Nephron (organoid): ENCODE measurements around the gene NPFF.

Experiments
- H3K27ac Mint-ChIP-seq, 3 experiments: 2 replicates each; pipeline ENCODE4 v1.8.0; 2020; ENCODE audit warnings: mixed read lengths in 3 of 3, mild to moderate bottlenecking in 2 of 3, moderate library complexity in 1 of 3
- H3K27me3 Mint-ChIP-seq: 2 replicates; pipeline ENCODE4 v1.8.0; 2021; ENCODE audit warnings: low read depth, mild to moderate bottlenecking, moderate library complexity, mixed read lengths
- H3K36me3 Mint-ChIP-seq: 2 replicates; pipeline ENCODE4 v1.8.0; 2020; ENCODE audit warnings: low read depth, mixed read lengths
- H3K4me1 Mint-ChIP-seq: 2 replicates; pipeline ENCODE4 v1.8.0; 2020; ENCODE audit warnings: mixed read lengths
- H3K4me3 Mint-ChIP-seq, 3 experiments: 2 replicates each; pipeline ENCODE4 v1.8.0; 2020; ENCODE audit warnings: mild to moderate bottlenecking in 3 of 3, mixed read lengths in 3 of 3, moderate library complexity in 2 of 3
- H3K9me3 Mint-ChIP-seq: 2 replicates; pipeline ENCODE4 v1.8.0; 2020; ENCODE audit warnings: mixed read lengths
- CTCF ChIP-seq, 3 experiments: fragments of 200-600 bp; sonication (generic); IDR thresholded peaks; one replicate each; pipeline ENCODE4 v1.5.0; 2021; ENCODE audit warnings: antibody characterized with exemption in 3 of 3; ENCODE audit not compliant: unreplicated experiment in 3 of 3

Gene NPFF

DNA sequence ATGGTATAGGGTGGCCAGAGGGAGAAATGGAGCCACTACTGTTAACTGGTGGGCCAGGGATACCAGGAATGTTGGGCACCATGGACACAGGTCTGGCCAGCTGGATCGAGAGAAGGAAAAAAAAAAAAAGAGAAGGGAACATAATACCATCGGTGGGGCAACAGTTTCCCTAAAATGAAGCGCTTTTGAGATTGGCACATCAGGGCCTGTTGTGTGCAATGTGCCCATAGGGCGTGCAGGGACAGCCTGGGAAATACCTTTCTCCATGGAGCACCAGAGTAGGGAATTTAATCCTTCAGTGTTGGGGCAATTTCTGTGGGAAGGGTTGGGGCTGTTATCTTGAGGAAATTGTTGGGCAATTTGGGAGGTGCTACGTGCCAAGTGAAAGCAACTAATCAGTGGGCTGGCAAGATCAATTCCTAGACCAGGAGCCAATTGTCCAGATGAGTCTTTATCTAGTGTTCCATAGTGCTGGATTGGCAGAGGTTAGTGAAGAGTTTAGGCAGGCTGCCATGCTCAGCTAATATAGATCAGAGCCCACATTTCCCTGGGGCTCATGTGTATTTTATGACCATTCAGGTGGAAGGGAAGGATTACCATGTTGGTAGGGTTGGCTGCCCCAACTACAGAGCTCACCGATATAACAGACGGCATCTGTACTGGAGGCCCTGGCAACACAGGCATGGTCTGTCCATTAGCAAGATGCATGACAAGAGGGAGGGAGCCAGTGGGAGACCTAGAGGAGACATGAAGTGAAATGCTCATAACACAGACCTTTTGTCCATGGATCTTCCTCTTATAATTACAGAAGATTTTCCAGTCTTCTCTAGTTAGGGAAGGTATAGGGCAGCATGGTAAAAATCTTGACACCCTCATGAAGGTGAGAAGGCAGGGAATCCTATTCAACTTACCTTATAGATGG is 25.5 kb upstream of the NPFF start:
- TF ChIP-seq CTCF (IDR thresholded peaks at IDR 0.05; ENCODE audit: unreplicated experiment in 3 of 3): no peak
- no peaks in the 10 kb centered on the region for H3K4me1 Mint-ChIP-seq
- H3K4me3 Mint-ChIP-seq: no peak overlapping the region
- no peaks in the 10 kb centered on the region for H3K9me3 Mint-ChIP-seq
- peaks cover 59% of the 10 kb centered on the region for H3K36me3 Mint-ChIP-seq
- no peaks in the 10 kb centered on the region for H3K27me3 Mint-ChIP-seq
- no peak overlapping the region for H3K27ac Mint-ChIP-seq

GRCh38 chr12:53532021-53532420 is 24.7 kb upstream of the NPFF start:
- peaks cover 53% of the 10 kb centered on the region for H3K36me3 Mint-ChIP-seq
- H3K27ac Mint-ChIP-seq: no peak overlapping the region
- H3K4me3 Mint-ChIP-seq: no peak overlapping the region
- H3K27me3 Mint-ChIP-seq: no peaks in the 10 kb centered on the region
- H3K9me3 Mint-ChIP-seq: no peaks in the 10 kb centered on the region
- no peak for TF ChIP-seq CTCF (IDR thresholded peaks at IDR 0.05; ENCODE audit: unreplicated experiment in 3 of 3)
- no peaks in the 10 kb centered on the region for H3K4me1 Mint-ChIP-seq

DNA sequence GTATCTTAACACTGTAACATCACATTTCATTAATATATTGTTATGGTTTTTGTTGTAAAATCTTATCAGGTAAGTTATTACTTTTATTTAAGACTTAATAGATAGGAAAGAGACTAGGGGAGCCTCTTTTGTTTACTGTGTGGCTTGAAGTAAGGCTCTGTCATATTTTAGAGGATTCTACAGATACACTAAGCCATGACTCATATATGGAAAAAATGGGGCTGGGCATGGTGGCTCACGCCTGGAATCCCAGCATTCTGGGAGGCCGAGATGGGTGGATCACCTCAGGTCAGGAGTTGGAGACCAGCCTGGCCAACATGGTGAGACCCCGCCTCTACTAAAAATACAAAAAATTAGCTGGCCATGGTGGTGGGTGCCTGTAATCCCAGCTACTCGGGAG is 23.6 kb upstream of the NPFF start:
- no peak overlapping the region for H3K4me3 Mint-ChIP-seq
- H3K9me3 Mint-ChIP-seq: no peaks in the 10 kb centered on the region

GRCh38 chr12:53530061-53530460 is 22.8 kb upstream of the NPFF start:
- Mint-ChIP-seq H3K27ac (no peak overlapping the region), H3K9me3 (no peaks in the 10 kb centered on the region), H3K4me1 (no peaks in the 10 kb centered on the region), H3K27me3 (no peaks in the 10 kb centered on the region), H3K36me3 (peaks cover 53% of the 10 kb centered on the region), H3K4me3 (no peak overlapping the region)
- no peak for TF ChIP-seq CTCF (IDR thresholded peaks at IDR 0.05; ENCODE audit: unreplicated experiment in 3 of 3)

More for the DNA sequence above, 23.6 kb upstream of the NPFF start:
- Mint-ChIP-seq H3K36me3 (peaks cover 54% of the 10 kb centered on the region), H3K27me3 (no peaks in the 10 kb centered on the region), H3K27ac (no peak overlapping the region), H3K4me1 (no peaks in the 10 kb centered on the region)
- no peak for TF ChIP-seq CTCF (IDR thresholded peaks at IDR 0.05; ENCODE audit: unreplicated experiment in 3 of 3)

- Mint-ChIP-seq H3K27me3 (no peaks in the 10 kb centered on the region), H3K9me3 (no peaks in the 10 kb centered on the region), H3K4me1 (no peaks in the 10 kb centered on the region), H3K4me3 (no peak overlapping the region), H3K36me3 (peaks cover 65% of the 10 kb centered on the region), H3K27ac (no peak overlapping the region)
- TF ChIP-seq CTCF (IDR thresholded peaks at IDR 0.05; ENCODE audit: unreplicated experiment in 3 of 3): no peak
Measured at GRCh38 chr12:53524476-53524875, 17.2 kb upstream of the NPFF start.

DNA sequence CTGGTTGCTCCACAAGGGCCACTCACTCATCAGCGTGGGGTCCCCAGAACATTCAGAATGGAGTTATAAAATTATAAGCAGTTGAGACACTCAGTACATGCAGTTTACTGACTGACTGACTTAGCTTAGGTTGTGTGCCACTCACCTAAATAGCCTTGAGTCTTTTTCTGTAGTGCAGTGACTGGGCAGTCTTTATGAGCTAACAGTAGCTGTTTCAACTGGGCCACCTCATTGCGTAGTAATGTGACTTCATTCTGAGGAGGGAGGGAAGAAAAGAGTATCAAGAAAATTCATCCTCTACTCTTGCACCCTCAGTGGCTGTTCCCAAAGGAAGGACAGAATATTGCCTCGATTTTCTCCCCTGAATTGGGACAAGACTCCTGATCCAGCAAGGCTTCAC is 15.8 kb upstream of the NPFF start:
- H3K27ac Mint-ChIP-seq: no peak overlapping the region
- no peaks in the 10 kb centered on the region for H3K27me3 Mint-ChIP-seq
- no peaks in the 10 kb centered on the region for H3K4me1 Mint-ChIP-seq
- peaks cover 64% of the 10 kb centered on the region for H3K36me3 Mint-ChIP-seq
- H3K9me3 Mint-ChIP-seq: no peaks in the 10 kb centered on the region
- no peak overlapping the region for H3K4me3 Mint-ChIP-seq
- no peak for TF ChIP-seq CTCF (IDR thresholded peaks at IDR 0.05; ENCODE audit: unreplicated experiment in 3 of 3)
